H9 (cell line): ENCODE results near the gene CCL24. TPM values are rescaled to one million over a fixed set of nuclear protein-coding genes. Genes with fewer than 3 reads are reported as not detected.

Experiments
- DNase-seq: peaks from one replicate; pipeline ENCODE4 v3.0.0-alpha.2; 2017
- H2AFZ ChIP-seq: one replicate; pipeline ENCODE4 v1.6.1; 2013; ENCODE audit warnings: mild to moderate bottlenecking, low read length, control low read depth, moderate library complexity
- H2AK5ac ChIP-seq: 2 replicates; pipeline ENCODE4 v1.6.1; 2013; ENCODE audit warnings: low read length, control low read depth, mixed read lengths; ENCODE audit not compliant: insufficient read length
- H2BK120ac ChIP-seq: one replicate; pipeline ENCODE4 v1.6.1; 2013; ENCODE audit warnings: low read depth, mild to moderate bottlenecking, low read length, control low read depth, inconsistent platforms; ENCODE audit not compliant: poor library complexity, severe bottlenecking
- H2BK12ac ChIP-seq: 2 replicates; pipeline ENCODE4 v1.6.1; 2013; ENCODE audit warnings: low read length, control low read depth, mixed read lengths, low read depth; ENCODE audit not compliant: insufficient read length
- H2BK15ac ChIP-seq: 2 replicates; pipeline ENCODE4 v1.6.1; 2013; ENCODE audit warnings: low read depth, low read length, control low read depth
- H2BK20ac ChIP-seq: one replicate; pipeline ENCODE4 v1.6.1; 2013; ENCODE audit warnings: low read depth, mild to moderate bottlenecking, low read length, control low read depth, inconsistent platforms; ENCODE audit not compliant: poor library complexity, severe bottlenecking
- H2BK5ac ChIP-seq: 2 replicates; pipeline ENCODE4 v1.6.1; 2013; ENCODE audit warnings: low read length, control low read depth, mixed read lengths; ENCODE audit not compliant: insufficient read length
- H3K14ac ChIP-seq: 2 replicates; pipeline ENCODE4 v1.6.1; 2013; ENCODE audit warnings: low read length, control low read depth; ENCODE audit not compliant: insufficient read depth
- H3K18ac ChIP-seq: 2 replicates; pipeline ENCODE4 v1.6.1; 2013; ENCODE audit warnings: low read depth, mild to moderate bottlenecking, mixed read lengths, low read length, control low read depth; ENCODE audit not compliant: insufficient read length
- H3K23ac ChIP-seq: 2 replicates; pipeline ENCODE4 v1.6.1; 2013; ENCODE audit warnings: low read length, control low read depth, mixed read lengths, low read depth; ENCODE audit not compliant: insufficient read length
- H3K23me2 ChIP-seq: 2 replicates; pipeline ENCODE4 v1.6.1; 2013; ENCODE audit warnings: low read depth, mild to moderate bottlenecking, mixed read lengths, low read length, control low read depth; ENCODE audit not compliant: insufficient read length, poor library complexity, severe bottlenecking
- H3K27ac ChIP-seq: 2 replicates; pipeline ENCODE4 v1.5.1; 2013; ENCODE audit warnings: low read length, control low read depth, mixed read lengths, low read depth; ENCODE audit not compliant: insufficient read length
- H3K27me3 ChIP-seq: 2 replicates; pipeline ENCODE4 v1.6.1; 2013; ENCODE audit warnings: low read length, control low read depth, inconsistent platforms; ENCODE audit not compliant: insufficient read depth
- H3K4ac ChIP-seq: 2 replicates; pipeline ENCODE4 v1.6.1; 2013; ENCODE audit warnings: low read depth, mild to moderate bottlenecking, control low read depth, inconsistent platforms, low read length, moderate library complexity
- H3K4me1 ChIP-seq: 2 replicates; pipeline ENCODE4 v1.6.1; 2013; ENCODE audit warnings: low read length, control low read depth, inconsistent platforms; ENCODE audit not compliant: insufficient read depth
- H3K4me2 ChIP-seq: 2 replicates; pipeline ENCODE4 v1.6.1; 2013; ENCODE audit warnings: low read length, control low read depth, mixed read lengths; ENCODE audit not compliant: insufficient read length, insufficient read depth
- H3K56ac ChIP-seq: 2 replicates; pipeline ENCODE4 v1.6.1; 2013; ENCODE audit warnings: low read depth, mild to moderate bottlenecking, mixed read lengths, low read length, control low read depth; ENCODE audit not compliant: insufficient read length
- H3K79me1 ChIP-seq: 2 replicates; pipeline ENCODE4 v1.6.1; 2013; ENCODE audit warnings: low read depth, mild to moderate bottlenecking, moderate library complexity, low read length, control low read depth, inconsistent platforms; ENCODE audit not compliant: insufficient read depth, poor library complexity, severe bottlenecking
- H3K79me2 ChIP-seq: 2 replicates; pipeline ENCODE4 v1.6.1; 2013; ENCODE audit warnings: low read length, control low read depth, inconsistent platforms; ENCODE audit not compliant: insufficient read depth
- H3K9ac ChIP-seq: 2 replicates; pipeline ENCODE4 v1.6.1; 2013; ENCODE audit warnings: low read length, control low read depth, mixed read lengths; ENCODE audit not compliant: insufficient read length; ENCODE audit errors: extremely low read depth
- H3K9me3 ChIP-seq: one replicate; pipeline ENCODE4 v1.6.1; 2013; ENCODE audit warnings: low read depth, low read length, inconsistent platforms; ENCODE audit not compliant: control insufficient read depth
- H3T11ph ChIP-seq: one replicate; pipeline ENCODE4 v1.6.1; 2013; ENCODE audit warnings: mild to moderate bottlenecking, low read length, control low read depth, inconsistent platforms
- H4K20me1 ChIP-seq: one replicate; pipeline ENCODE4 v1.6.1; 2013; ENCODE audit not compliant: control insufficient read depth, insufficient read length, insufficient read depth
- H4K5ac ChIP-seq: 2 replicates; pipeline ENCODE4 v1.6.1; 2013; ENCODE audit warnings: low read depth, mild to moderate bottlenecking, mixed read lengths, low read length, control low read depth; ENCODE audit not compliant: insufficient read length
- H4K8ac ChIP-seq: replicated peaks from 2 replicates; pipeline ENCODE4 v1.6.1; 2013; ENCODE audit warnings: low read length, control low read depth, mixed read lengths, low read depth; ENCODE audit not compliant: insufficient read length
- H4K91ac ChIP-seq: 2 replicates; pipeline ENCODE4 v1.6.1; 2013; ENCODE audit warnings: low read depth, mild to moderate bottlenecking, moderate library complexity, mixed read lengths, low read length, control low read depth; ENCODE audit not compliant: insufficient read length
- H3K27ac Mint-ChIP-seq, 3 experiments: 2 replicates in 2 of 3; 3 replicates in 1 of 3; pipeline ENCODE4 v1.8.0; 2020 to 2021; ENCODE audit warnings: mixed read lengths in 3 of 3, mild to moderate bottlenecking in 1 of 3, moderate library complexity in 1 of 3
- H3K27me3 Mint-ChIP-seq: 2 replicates; pipeline ENCODE4 v1.8.0; 2021; ENCODE audit warnings: low read depth, mild to moderate bottlenecking, moderate library complexity, mixed read lengths
- H3K36me3 Mint-ChIP-seq, 3 experiments: 2 replicates in 2 of 3; 3 replicates in 1 of 3; pipeline ENCODE4 v1.8.0; 2020 to 2021; ENCODE audit warnings: low read depth in 3 of 3, mixed read lengths in 3 of 3; ENCODE audit not compliant: insufficient read depth in 1 of 3
- H3K4me1 Mint-ChIP-seq, 2 experiments: 2 replicates each; pipeline ENCODE4 v1.8.0; 2020; ENCODE audit warnings: mixed read lengths in 2 of 2
- H3K4me3 Mint-ChIP-seq, 2 experiments: 2 replicates in 1 of 2; 3 replicates in 1 of 2; pipeline ENCODE4 v1.8.0; 2020 to 2021; ENCODE audit warnings: mild to moderate bottlenecking in 2 of 2, mixed read lengths in 2 of 2, moderate library complexity in 1 of 2
- H3K9me3 Mint-ChIP-seq, 2 experiments: 2 replicates in 1 of 2; 3 replicates in 1 of 2; pipeline ENCODE4 v1.8.0; 2020; ENCODE audit warnings: mild to moderate bottlenecking in 2 of 2, mixed read lengths in 2 of 2, moderate library complexity in 1 of 2
- WGBS: extraction: QIAGEN DNeasy Blood & Tissue Kit; methylation state at CpG from one replicate; pipeline ENCODE4 v1.1.7; 2013; ENCODE audit warnings: missing lambda C conversion rate, low lambda C conversion rate, mixed read lengths; ENCODE audit not compliant: insufficient read length; ENCODE audit errors: extremely low coverage; 5-methylcytosine and 5-hydroxymethylcytosine counted together
- total RNA-seq: library from RNA; stranded (reverse); gene quantifications from 2 replicates; pipeline ENCODE4 v1.2.1, GENCODE V29; 2021
- TF ChIP-seq, protein P1 (sequence below): fragments of 200-600 bp; sonication (generic); conservative IDR thresholded peaks from 3 replicates; pipeline ENCODE4 v1.8.0; 2021; ENCODE audit warnings: antibody characterized with exemption, mild to moderate bottlenecking

The CCL24 gene
- total RNA-seq, 1 experiment from 2014 or later = not detected

DNA sequence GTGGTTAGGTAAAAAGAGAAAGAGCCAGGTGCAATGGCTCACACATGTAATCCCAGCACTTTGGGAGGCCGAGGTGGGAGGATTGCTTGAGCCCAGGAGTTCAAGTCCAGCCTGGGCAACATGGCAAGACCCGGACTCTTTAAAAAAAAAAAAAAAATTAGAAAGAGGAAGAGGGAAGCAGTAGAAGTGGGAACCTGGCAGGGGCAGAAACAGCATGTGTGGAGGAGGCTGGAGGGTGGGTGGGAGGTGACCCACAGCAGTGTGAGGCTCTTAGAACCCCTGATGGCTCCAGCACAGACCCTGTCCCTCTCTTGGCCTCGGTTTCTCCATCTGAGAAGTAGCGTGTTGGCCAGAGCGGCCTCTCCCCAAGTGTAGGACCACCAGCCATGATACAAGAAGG is 4.9 kb upstream of the CCL24 start:
- H3K56ac ChIP-seq = no peak overlapping the region
- H2AK5ac ChIP-seq = no peak overlapping the region
- no peak overlapping the region for H2BK5ac ChIP-seq
- no peaks in the 10 kb centered on the region for H3K36me3 Mint-ChIP-seq
- no peak for DNase-seq
- H3K79me2 ChIP-seq = no peaks in the 10 kb centered on the region
- no peaks in the 10 kb centered on the region for H4K20me1 ChIP-seq
- H3K79me1 ChIP-seq = no peaks in the 10 kb centered on the region
- H3K9ac ChIP-seq = no peak overlapping the region
- no peak overlapping the region for H2BK120ac ChIP-seq
- H4K8ac ChIP-seq = no peak overlapping the region
- no peak overlapping the region for H3K4ac ChIP-seq
- no peaks in the 10 kb centered on the region for H3K9me3 ChIP-seq
- no peak overlapping the region for H3K23ac ChIP-seq
- no peak overlapping the region for H3T11ph ChIP-seq
- H3K4me1 ChIP-seq = no peaks in the 10 kb centered on the region
- no CpG with 5 or more reads among the region's 5 CpGs for WGBS
- no peaks in the 10 kb centered on the region; the same call in 1 of the 2 replicates for H3K27me3 ChIP-seq
- no peak overlapping the region for H2BK20ac ChIP-seq
- no peak overlapping the region for H2BK12ac ChIP-seq
- no peaks in the 10 kb centered on the region; a peak in 1 of 5 replicates for H3K9me3 Mint-ChIP-seq
- no peak overlapping the region for H3K4me2 ChIP-seq
- no peak overlapping the region for H3K27ac ChIP-seq
- H3K27me3 Mint-ChIP-seq = peaks cover 33% of the 10 kb centered on the region
- H2BK15ac ChIP-seq = no peak overlapping the region
- H3K14ac ChIP-seq = no peak overlapping the region
- no peak overlapping the region for H4K5ac ChIP-seq
- no peak overlapping the region for H2AFZ ChIP-seq
- no peak overlapping the region for H3K18ac ChIP-seq
- no peaks in the 10 kb centered on the region for H3K23me2 ChIP-seq
- TF ChIP-seq, protein P1, sequence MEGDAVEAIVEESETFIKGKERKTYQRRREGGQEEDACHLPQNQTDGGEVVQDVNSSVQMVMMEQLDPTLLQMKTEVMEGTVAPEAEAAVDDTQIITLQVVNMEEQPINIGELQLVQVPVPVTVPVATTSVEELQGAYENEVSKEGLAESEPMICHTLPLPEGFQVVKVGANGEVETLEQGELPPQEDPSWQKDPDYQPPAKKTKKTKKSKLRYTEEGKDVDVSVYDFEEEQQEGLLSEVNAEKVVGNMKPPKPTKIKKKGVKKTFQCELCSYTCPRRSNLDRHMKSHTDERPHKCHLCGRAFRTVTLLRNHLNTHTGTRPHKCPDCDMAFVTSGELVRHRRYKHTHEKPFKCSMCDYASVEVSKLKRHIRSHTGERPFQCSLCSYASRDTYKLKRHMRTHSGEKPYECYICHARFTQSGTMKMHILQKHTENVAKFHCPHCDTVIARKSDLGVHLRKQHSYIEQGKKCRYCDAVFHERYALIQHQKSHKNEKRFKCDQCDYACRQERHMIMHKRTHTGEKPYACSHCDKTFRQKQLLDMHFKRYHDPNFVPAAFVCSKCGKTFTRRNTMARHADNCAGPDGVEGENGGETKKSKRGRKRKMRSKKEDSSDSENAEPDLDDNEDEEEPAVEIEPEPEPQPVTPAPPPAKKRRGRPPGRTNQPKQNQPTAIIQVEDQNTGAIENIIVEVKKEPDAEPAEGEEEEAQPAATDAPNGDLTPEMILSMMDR = no peak
- no peaks in the 10 kb centered on the region for H3K4me1 Mint-ChIP-seq
- H4K91ac ChIP-seq = no peak overlapping the region
- no peak overlapping the region for H3K4me3 Mint-ChIP-seq
- no peak overlapping the region for H3K27ac Mint-ChIP-seq
